ENCODE measurements around the gene TBC1D21.

Gene TBC1D21

GRCh38 chr15:73908822-73909122, 35.4 kb downstream of the TBC1D21 start:
- DNase-seq (ENCODE audit: low read depth) = no peak

GRCh38 chr15:73909651-73910050, 36.3 kb downstream of the TBC1D21 start:
- no peak for DNase-seq (ENCODE audit: low read depth)

GRCh38 chr15:73910522-73911303, 37.3 kb downstream of the TBC1D21 start:
- no peak for DNase-seq (ENCODE audit: low read depth)

GRCh38 chr15:73912030-73912596, 38.7 kb downstream of the TBC1D21 start:
- DNase-seq (ENCODE audit: low read depth) = no peak

- no peak for DNase-seq (ENCODE audit: low read depth)
Observed at GRCh38 chr15:73914145-73914544, 40.8 kb downstream of the TBC1D21 start.

GRCh38 chr15:73915082-73915481, 41.7 kb downstream of the TBC1D21 start:
- DNase-seq (ENCODE audit: low read depth) = no peak

GRCh38 chr15:73918784-73919183, 45.4 kb downstream of the TBC1D21 start:
- DNase-seq (ENCODE audit: low read depth) = no peak

GRCh38 chr15:73919706-73920105, 46.3 kb downstream of the TBC1D21 start:
- no peak for DNase-seq (ENCODE audit: low read depth)

- no peak for DNase-seq (ENCODE audit: low read depth)
Observed at GRCh38 chr15:73921254-73921925, 48.0 kb downstream of the TBC1D21 start.

- no peak for DNase-seq (ENCODE audit: low read depth)
Observed at GRCh38 chr15:73922186-73923151, 49.1 kb downstream of the TBC1D21 start.

GRCh38 chr15:73923156-73923487, 49.8 kb downstream of the TBC1D21 start:
- DNase-seq (ENCODE audit: low read depth) = no peak

- no peak for DNase-seq (ENCODE audit: low read depth)
Observed at GRCh38 chr15:73923488-73924164, 50.3 kb downstream of the TBC1D21 start.

GRCh38 chr15:73924171-73924921, 51.0 kb downstream of the TBC1D21 start:
- DNase-seq (ENCODE audit: low read depth) = no peak

- DNase-seq (ENCODE audit: low read depth) = no peak
Observed at GRCh38 chr15:73925848-73926218, 52.5 kb downstream of the TBC1D21 start.

GRCh38 chr15:73926219-73927002, 53.0 kb downstream of the TBC1D21 start, which contains the start of gene LOXL1:
Gene LOXL1, plus strand, starts transcription at chr15:73926462. Its CDS starts 322 bp downstream, at chr15:73926784.
- DNase-seq (ENCODE audit: low read depth) = no peak

GRCh38 chr15:73927003-73927475, 53.7 kb downstream of the TBC1D21 start:
- DNase-seq (ENCODE audit: low read depth) = peak; percentile 25

- DNase-seq (ENCODE audit: low read depth) = peak; percentile 68
Observed at GRCh38 chr15:73927476-73928240, 54.3 kb downstream of the TBC1D21 start.

GRCh38 chr15:73928241-73928579, 54.8 kb downstream of the TBC1D21 start:
- DNase-seq (ENCODE audit: low read depth) = no peak

GRCh38 chr15:73928971-73929627, 55.7 kb downstream of the TBC1D21 start:
- no peak for DNase-seq (ENCODE audit: low read depth)
